Activated CD8-positive, alpha-beta T cell treated with anti-CD3 and anti-CD28 coated beads, Interleukin-2, amount 10 ng/mL, durations not matched to agents 7 days and 5 days (primary cell): ENCODE data around the gene NR2C2AP. TPM values are rescaled to one million over a fixed set of nuclear protein-coding genes. Genes with fewer than 3 reads are reported as not detected.
"Not testable (repeated sequence)": the region's sequence is repeated elsewhere in the genome, so short reads cannot be mapped to it uniquely, and the experiment has no call there.

Experiments
- ATAC-seq: fragments of 150-1000 bp; cut with Tn5 transposase; one replicate; pipeline ENCODE4 v1.10.0; 2021; ENCODE audit warnings: moderate library complexity
- CTCF ChIA-PET: fragments of 350-600 bp; sonication (Branson Sonifier 250); formaldehyde crosslinking; loops from one replicate; lab custom pipeline; 2021; ENCODE audit warnings: antibody characterized with exemption; lab: Charles Lee
- POLR2A ChIA-PET: fragments of 350-600 bp; sonication (Branson Sonifier 250); formaldehyde crosslinking; loops from one replicate; lab custom pipeline; 2021; ENCODE audit warnings: antibody characterized with exemption; lab: Charles Lee
- DNase-seq: peaks from one replicate; pipeline ENCODE4 v3.0.0-alpha.2; 2020
- H3K27ac Mint-ChIP-seq: one replicate; pipeline ENCODE4 v1.8.0; 2021; ENCODE audit warnings: mild to moderate bottlenecking, mixed read lengths
- H3K27me3 Mint-ChIP-seq: one replicate; pipeline ENCODE4 v1.8.0; 2021; ENCODE audit warnings: low read depth, mixed read lengths
- H3K36me3 Mint-ChIP-seq: one replicate; pipeline ENCODE4 v1.8.0; 2021; ENCODE audit warnings: low read depth, mixed read lengths
- H3K4me1 Mint-ChIP-seq: one replicate; pipeline ENCODE4 v1.8.0; 2021; ENCODE audit warnings: low read depth, mixed read lengths
- H3K4me3 Mint-ChIP-seq: one replicate; pipeline ENCODE4 v1.8.0; 2021; ENCODE audit warnings: mild to moderate bottlenecking, mixed read lengths
- H3K9me3 Mint-ChIP-seq: one replicate; pipeline ENCODE4 v1.8.0; 2022; ENCODE audit warnings: mixed read lengths; ENCODE audit not compliant: insufficient read depth
- total RNA-seq, 2 experiments: library from RNA; stranded (reverse); gene quantifications; one replicate each; pipeline ENCODE4 v1.2.3, GENCODE V29; 2021

Gene NR2C2AP
- total RNA-seq, 2 experiments from 2014 or later = 35.6 TPM

DNA sequence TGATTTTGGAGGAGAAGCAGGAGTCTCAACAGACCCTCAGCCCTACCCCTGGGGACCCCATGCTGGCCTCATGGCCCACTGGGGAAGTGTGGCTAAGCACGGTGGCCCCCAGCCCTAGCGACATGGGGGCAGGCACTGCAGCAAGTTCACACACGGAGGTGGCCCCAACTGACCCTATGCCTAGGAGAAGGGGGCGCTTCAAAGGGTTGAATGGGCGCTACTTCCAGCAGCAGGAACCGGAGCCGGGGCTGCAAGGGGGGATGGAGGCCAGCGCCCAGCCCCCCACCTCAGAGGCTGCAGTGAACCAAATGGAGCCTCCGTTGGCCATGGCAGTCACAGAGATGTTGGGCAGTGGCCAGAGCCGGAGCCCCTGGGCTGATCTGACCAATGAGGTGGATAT, 23.4 kb upstream of the NR2C2AP start:
- Mint-ChIP-seq H3K4me3 (no peak overlapping the region), H3K9me3 (no peaks in the 10 kb centered on the region), H3K27me3 (peaks cover 12% of the 10 kb centered on the region), H3K4me1 (peaks cover 6% of the 10 kb centered on the region), H3K36me3 (no peaks in the 10 kb centered on the region), H3K27ac (no peak overlapping the region)
- no peak for DNase-seq
- POLR2A ChIA-PET = interaction anchor here (0.8 kb wide), 1 partner anchor 24 kb away, joined by 4 read pairs; no protein-coding TSS in a partner anchor
- CTCF ChIA-PET = interaction anchor here (0.9 kb wide), 1 partner anchor 23 kb away, joined by 3 read pairs; the partner anchor contains the start of gene NR2C2AP
- no peak for ATAC-seq

DNA sequence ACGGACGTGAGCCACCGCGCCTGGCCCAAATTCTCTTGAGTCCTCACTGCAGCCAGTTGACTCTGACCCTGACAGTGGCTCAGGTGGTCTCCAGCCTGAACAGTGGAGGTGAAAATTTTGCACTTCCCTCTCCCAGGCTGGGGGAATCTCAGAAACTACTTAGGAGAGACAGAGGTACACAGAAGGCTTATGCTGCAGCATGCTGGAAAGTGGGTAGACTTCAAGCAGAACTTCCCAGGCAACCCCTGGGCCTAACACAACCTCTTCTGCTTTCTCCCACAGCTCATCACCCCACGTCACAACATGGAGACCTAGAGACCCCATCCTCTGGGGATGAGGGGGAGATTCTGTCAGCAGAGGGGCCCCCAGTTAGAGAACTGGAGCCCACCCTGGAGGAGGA, 23.0 kb upstream of the NR2C2AP start:
- no peak for ATAC-seq
- Mint-ChIP-seq H3K27ac (no peak overlapping the region), H3K9me3 (no peaks in the 10 kb centered on the region), H3K36me3 (no peaks in the 10 kb centered on the region), H3K4me1 (peaks cover 6% of the 10 kb centered on the region), H3K4me3 (no peak overlapping the region), H3K27me3 (peaks cover 12% of the 10 kb centered on the region)
- no peak for DNase-seq
- POLR2A ChIA-PET = no interaction called here
- CTCF ChIA-PET = interaction anchor here (0.9 to 2.1 kb wide), 6 partner anchors 21 to 264 kb away, joined by 4 to 10 read pairs (median 6); partner anchors contain the start of gene NR2C2AP

DNA sequence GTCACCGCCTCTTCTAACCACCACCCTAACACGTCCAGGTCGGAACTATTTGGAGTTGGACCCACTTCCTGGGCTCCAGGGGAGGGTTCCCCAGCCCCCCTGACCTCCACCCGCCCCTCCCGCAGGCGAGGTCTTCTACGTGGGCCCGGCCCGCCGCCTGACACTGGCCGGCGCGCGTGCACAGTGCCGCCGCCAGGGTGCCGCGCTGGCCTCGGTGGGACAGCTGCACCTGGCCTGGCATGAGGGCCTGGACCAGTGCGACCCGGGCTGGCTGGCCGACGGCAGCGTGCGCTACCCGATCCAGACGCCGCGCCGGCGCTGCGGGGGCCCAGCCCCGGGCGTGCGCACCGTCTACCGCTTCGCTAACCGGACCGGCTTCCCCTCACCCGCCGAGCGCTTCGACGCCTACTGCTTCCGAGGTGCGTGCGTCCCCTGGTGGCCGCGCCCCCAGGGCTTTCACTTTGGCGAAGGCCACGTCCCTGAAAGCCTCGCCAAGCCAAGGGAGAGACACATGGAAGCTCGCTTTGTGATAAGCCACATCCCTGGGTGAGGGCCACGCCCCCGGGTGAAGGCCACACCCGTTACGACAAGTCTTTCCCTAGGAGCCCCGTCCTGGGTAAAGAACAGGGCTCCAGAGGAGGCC, 21.8 kb upstream of the NR2C2AP start:
- Mint-ChIP-seq H3K27ac (no peak overlapping the region), H3K9me3 (no peaks in the 10 kb centered on the region), H3K4me3 (peak overlapping the region; percentile 56), H3K27me3 (peaks cover 12% of the 10 kb centered on the region), H3K36me3 (no peaks in the 10 kb centered on the region), H3K4me1 (peaks cover 6% of the 10 kb centered on the region)
- CTCF ChIA-PET = interaction anchor here (0.7 to 2.1 kb wide), 10 partner anchors 9 to 1435 kb away, joined by 3 to 10 read pairs (median 4); partner anchors contain the start of gene NR2C2AP
- DNase-seq = peak; percentile 82
- peak; percentile 97 for ATAC-seq
- POLR2A ChIA-PET = no interaction called here

DNA sequence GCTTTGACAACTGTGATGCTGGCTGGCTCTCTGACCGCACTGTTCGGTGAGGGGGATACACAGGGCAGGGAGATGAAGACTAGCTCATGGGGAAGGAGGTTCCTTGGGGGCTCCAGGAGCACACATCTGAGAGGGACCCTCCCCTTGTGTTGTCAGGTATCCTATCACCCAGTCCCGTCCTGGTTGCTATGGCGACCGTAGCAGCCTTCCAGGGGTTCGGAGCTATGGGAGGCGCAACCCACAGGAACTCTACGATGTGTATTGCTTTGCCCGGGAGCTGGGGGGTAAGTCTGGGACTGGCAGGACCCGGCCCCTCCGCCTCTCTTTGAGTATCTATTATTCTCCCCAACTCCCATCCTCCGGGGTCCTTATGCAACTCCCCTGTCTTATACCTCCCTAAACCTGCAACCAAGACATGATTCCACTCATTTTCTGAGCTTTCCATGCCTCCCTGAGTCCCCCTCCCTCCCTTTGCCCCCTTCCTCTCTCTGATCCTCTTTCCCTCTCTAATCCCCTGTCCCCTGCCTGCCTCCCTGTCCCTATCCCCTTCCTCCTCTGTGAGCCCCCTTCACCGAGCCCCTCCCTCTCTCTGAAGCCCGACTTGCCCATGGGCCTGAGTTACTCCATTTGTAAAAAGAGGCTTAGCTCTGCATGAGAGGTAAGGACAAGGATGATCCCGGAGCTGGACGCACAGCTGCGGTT, 21.1 kb upstream of the NR2C2AP start:
- Mint-ChIP-seq H3K36me3 (no peaks in the 10 kb centered on the region), H3K27me3 (peaks cover 12% of the 10 kb centered on the region), H3K27ac (no peak overlapping the region), H3K9me3 (no peaks in the 10 kb centered on the region), H3K4me1 (peaks cover 6% of the 10 kb centered on the region), H3K4me3 (peak overlapping the region; percentile 36)
- POLR2A ChIA-PET = no interaction called here
- no peak for DNase-seq
- CTCF ChIA-PET = interaction anchor here (0.7 to 2.1 kb wide), 6 partner anchors 10 to 1436 kb away, joined by 3 to 10 read pairs (median 5); no protein-coding TSS in a partner anchor
- ATAC-seq = no peak

DNA sequence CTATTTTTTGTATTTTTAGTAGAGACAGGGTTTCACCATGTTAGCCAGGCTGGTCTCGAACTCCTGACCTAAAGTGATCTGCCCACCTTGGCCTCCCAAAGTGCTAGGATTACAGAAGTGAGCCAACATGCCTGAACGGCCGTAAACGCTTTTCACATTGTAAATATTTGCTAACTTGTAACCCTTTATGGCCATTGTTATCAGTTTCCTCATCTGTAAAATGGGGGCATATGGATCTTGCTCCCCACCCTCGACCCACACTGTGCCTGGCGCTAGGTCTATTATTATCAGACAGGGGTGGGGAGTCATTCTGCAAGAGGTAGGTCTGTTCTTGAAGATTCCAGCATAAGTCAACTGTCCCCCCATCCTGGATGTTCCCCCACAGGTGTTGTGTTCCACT, 20.4 kb upstream of the NR2C2AP start:
- Mint-ChIP-seq H3K27me3 (peaks cover 8% of the 10 kb centered on the region), H3K27ac (no peak overlapping the region), H3K4me1 (peaks cover 6% of the 10 kb centered on the region), H3K9me3 (no peaks in the 10 kb centered on the region), H3K4me3 (no peak overlapping the region), H3K36me3 (no peaks in the 10 kb centered on the region)
- no peak for DNase-seq
- ChIA-PET POLR2A (no interaction called here), CTCF (no interaction called here)
- ATAC-seq = no peak

DNA sequence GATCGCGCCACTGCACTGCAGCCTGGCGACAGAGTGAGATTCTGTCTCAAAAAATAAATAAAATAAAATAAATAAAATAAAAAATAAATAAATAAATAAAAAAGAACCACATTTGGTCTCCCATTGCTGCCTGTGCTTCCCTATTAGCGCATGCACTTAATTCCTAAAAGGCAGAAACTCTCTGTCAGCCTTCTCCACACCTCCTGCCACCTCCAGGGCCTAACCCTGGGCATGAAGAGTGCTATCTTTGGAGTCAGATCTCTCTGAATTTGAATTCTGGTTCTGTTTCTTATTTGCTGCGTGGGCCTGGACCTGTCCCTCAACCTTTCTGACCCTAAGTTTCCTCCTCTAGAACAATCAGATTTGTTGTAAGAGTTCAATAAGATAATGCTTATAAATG, 19.8 kb upstream of the NR2C2AP start:
- POLR2A ChIA-PET = no interaction called here
- Mint-ChIP-seq H3K4me1 (peaks cover 6% of the 10 kb centered on the region), H3K9me3 (no peaks in the 10 kb centered on the region), H3K27me3 (peaks cover 6% of the 10 kb centered on the region), H3K27ac (no peak overlapping the region), H3K36me3 (no peaks in the 10 kb centered on the region), H3K4me3 (no peak overlapping the region)
- DNase-seq (no peak), ATAC-seq (no peak)
- CTCF ChIA-PET = interaction anchor here (1.4 kb wide), 1 partner anchor 77 kb away, joined by 3 read pairs; no protein-coding TSS in a partner anchor

DNA sequence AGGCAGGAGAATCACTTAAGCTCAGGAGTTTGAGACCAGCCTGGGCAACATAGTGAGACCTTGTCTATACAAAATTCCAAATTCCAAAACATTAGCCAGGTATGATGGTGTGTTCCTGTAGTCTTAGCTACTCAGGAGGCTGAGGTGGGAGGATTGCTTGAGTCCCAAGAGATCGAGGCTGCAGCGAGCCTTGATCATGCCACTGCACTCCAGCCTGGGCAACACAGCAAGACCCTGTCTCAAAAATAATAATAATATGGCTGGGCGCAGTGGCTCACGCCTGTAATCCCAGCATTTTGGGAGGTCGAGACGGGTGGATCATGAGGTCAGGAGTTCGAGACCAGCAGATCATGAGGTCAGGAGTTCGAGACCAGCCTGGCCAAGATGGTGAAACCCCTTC, 17.8 kb upstream of the NR2C2AP start:
- H3K36me3 Mint-ChIP-seq, H3K27ac Mint-ChIP-seq, H3K4me1 Mint-ChIP-seq, H3K27me3 Mint-ChIP-seq, ATAC-seq, DNase-seq, POLR2A ChIA-PET, H3K9me3 Mint-ChIP-seq, H3K4me3 Mint-ChIP-seq, CTCF ChIA-PET: not testable (repeated sequence)

DNA sequence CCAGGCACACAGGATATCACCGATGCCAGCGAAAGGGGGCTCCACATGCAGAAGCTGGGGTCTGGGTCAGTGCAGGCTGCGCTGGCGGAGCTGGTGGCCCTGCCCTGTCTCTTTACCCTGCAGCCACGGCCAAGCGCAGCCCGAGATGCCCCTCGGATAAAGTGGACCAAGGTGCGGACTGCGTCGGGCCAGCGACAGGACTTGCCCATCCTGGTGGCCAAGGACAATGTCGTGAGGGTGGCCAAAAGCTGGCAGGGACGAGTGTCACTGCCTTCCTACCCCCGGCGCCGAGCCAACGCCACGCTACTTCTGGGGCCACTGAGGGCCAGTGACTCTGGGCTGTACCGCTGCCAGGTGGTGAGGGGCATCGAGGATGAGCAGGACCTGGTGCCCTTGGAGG, 15.7 kb upstream of the NR2C2AP start:
- Mint-ChIP-seq H3K4me3 (no peak overlapping the region), H3K36me3 (no peaks in the 10 kb centered on the region), H3K27me3 (peaks cover 14% of the 10 kb centered on the region), H3K9me3 (no peaks in the 10 kb centered on the region), H3K27ac (no peak overlapping the region), H3K4me1 (no peaks in the 10 kb centered on the region)
- CTCF ChIA-PET = no interaction called here
- POLR2A ChIA-PET = no interaction called here
- DNase-seq (no peak), ATAC-seq (no peak)

DNA sequence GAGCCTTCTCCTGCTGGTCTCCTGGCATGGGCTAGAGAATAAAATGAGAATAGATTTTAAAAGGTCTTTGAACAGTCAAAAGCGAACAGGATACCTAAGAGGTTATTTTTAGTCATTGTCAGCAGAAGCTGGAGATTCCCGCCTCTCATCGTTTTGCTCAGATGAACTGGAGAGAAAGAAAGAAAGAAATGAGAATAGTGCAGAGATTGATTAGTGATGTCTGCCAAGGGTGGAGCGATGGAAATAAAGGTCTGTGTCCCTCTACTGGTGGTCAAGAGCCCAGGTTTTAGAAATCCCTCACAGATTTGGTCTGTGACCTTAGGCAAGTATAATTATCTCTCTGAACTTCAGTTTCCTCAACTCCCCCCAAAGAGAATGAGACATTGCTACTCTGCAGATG, 13.9 kb upstream of the NR2C2AP start:
- no peaks in the 10 kb centered on the region for H3K36me3 Mint-ChIP-seq
- no peaks in the 10 kb centered on the region for H3K9me3 Mint-ChIP-seq
- POLR2A ChIA-PET = no interaction called here

DNA sequence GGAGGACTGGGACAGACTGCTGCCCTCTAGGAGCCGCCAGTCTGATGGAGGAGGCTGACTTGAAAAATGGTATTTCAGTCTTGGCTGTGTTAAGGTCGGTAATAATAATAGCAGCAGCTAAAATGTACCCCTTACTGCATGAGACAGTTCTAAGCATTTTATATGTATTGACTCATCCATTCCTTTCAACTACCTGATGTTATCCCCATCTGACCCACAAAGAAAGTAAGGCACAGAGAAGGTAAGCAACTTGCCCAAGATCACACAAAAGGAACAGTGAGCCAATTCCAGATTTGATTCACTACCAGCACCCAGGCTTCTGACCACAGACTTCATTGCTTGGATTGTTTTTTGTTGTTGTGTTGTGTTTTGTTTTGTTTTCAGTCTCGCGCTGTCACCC, 12.6 kb upstream of the NR2C2AP start:
- POLR2A ChIA-PET = no interaction called here
- CTCF ChIA-PET = interaction anchor here (0.8 kb wide), 1 partner anchor 41 kb away, joined by 3 read pairs; no protein-coding TSS in a partner anchor
- no peaks in the 10 kb centered on the region for H3K4me1 Mint-ChIP-seq
- no peak overlapping the region for H3K4me3 Mint-ChIP-seq
- peaks cover 34% of the 10 kb centered on the region for H3K27me3 Mint-ChIP-seq
- no peak overlapping the region for H3K27ac Mint-ChIP-seq
- ATAC-seq = no peak
- no peak for DNase-seq
- H3K9me3 Mint-ChIP-seq = no peaks in the 10 kb centered on the region
- no peaks in the 10 kb centered on the region for H3K36me3 Mint-ChIP-seq

More for the DNA sequence above, 13.9 kb upstream of the NR2C2AP start:
- no peak for DNase-seq
- CTCF ChIA-PET = interaction anchor here (1.4 kb wide), 1 partner anchor 14 kb away, joined by 3 read pairs; the partner anchor contains the start of gene NR2C2AP
- H3K27ac Mint-ChIP-seq = no peak overlapping the region
- H3K4me3 Mint-ChIP-seq = no peak overlapping the region
- H3K27me3 Mint-ChIP-seq = peaks cover 24% of the 10 kb centered on the region
- H3K4me1 Mint-ChIP-seq = no peaks in the 10 kb centered on the region
- ATAC-seq = no peak

DNA sequence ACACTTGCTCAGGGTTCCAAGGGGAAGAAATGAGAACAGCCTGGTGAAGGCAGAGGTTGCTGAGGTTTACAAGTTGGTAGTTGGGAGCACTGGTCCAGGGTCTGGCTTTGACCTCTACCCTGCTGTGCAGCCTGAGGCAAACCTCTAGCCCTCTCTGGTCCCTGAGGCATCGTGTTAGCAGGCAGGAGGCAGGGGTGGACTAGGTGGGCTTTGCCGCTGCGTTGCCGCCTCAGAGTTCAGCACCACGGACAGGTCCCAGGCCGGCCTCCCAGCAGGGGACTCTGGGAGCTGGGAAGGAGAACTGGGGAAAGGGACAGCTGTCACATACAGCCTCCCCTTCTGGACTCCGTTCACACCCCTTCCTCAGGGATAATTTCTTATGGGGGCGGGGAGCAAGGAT, 11.7 kb upstream of the NR2C2AP start:
- Mint-ChIP-seq H3K27ac (no peak overlapping the region), H3K4me1 (no peaks in the 10 kb centered on the region), H3K36me3 (no peaks in the 10 kb centered on the region), H3K4me3 (no peak overlapping the region), H3K9me3 (no peaks in the 10 kb centered on the region), H3K27me3 (peaks cover 36% of the 10 kb centered on the region)
- CTCF ChIA-PET = no interaction called here
- DNase-seq = peak; percentile 62
- POLR2A ChIA-PET = no interaction called here
- peak; percentile 68 for ATAC-seq

DNA sequence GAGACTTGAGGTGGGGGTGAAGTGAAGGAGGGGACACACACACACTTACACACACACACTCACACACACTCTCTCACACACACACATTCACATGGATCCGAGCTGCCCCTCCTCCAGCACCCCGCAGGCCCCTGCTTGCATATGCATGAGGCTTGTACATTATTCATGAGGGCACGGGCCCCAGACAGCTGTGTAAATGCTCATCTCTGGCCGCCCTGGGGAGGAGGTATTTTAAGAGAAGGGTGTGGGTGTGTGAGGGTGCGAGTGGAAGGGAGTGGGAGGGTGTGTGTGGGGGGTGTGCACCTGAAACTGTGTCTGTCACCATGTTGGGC, 10.9 kb upstream of the NR2C2AP start:
- H3K4me3 Mint-ChIP-seq = no peak overlapping the region
- H3K27ac Mint-ChIP-seq = no peak overlapping the region
- ATAC-seq (no peak), DNase-seq (no peak)
- H3K27me3 Mint-ChIP-seq = peaks cover 36% of the 10 kb centered on the region
- ChIA-PET CTCF (no interaction called here), POLR2A (no interaction called here)
- no peaks in the 10 kb centered on the region for H3K36me3 Mint-ChIP-seq
- no peaks in the 10 kb centered on the region for H3K4me1 Mint-ChIP-seq
- no peaks in the 10 kb centered on the region for H3K9me3 Mint-ChIP-seq
